Endodermal cell (in vitro differentiated cells): ENCODE results near the gene ATP10B. TPM values are rescaled to one million over a fixed set of nuclear protein-coding genes. Genes with fewer than 3 reads are reported as not detected.

Experiments
- DNase-seq: peaks from one replicate; pipeline ENCODE4 v3.0.0-alpha.2; 2017
- H3K27ac ChIP-seq: 2 replicates; pipeline ENCODE4 v1.5.1; 2013; ENCODE audit warnings: mild to moderate bottlenecking, low read depth, low read length, moderate library complexity
- H3K27me3 ChIP-seq: 2 replicates; pipeline ENCODE4 v1.6.1; 2013; ENCODE audit warnings: mild to moderate bottlenecking, low read length, moderate library complexity; ENCODE audit not compliant: insufficient read depth, control insufficient read depth, poor library complexity, severe bottlenecking
- H3K36me3 ChIP-seq: 2 replicates; pipeline ENCODE4 v1.7.0; 2013; ENCODE audit warnings: mild to moderate bottlenecking, low read length, moderate library complexity; ENCODE audit not compliant: control insufficient read depth, insufficient read depth
- H3K4me1 ChIP-seq: one replicate; pipeline ENCODE4 v1.7.0; 2013; ENCODE audit warnings: low read length; ENCODE audit not compliant: control insufficient read depth, insufficient read depth
- H3K4me3 ChIP-seq: 2 replicates; pipeline ENCODE4 v1.5.1; 2013; ENCODE audit warnings: mild to moderate bottlenecking, low read length, moderate library complexity
- H3K9ac ChIP-seq: 2 replicates; pipeline ENCODE4 v1.6.1; 2013; ENCODE audit warnings: mild to moderate bottlenecking, low read length, moderate library complexity; ENCODE audit not compliant: poor library complexity, severe bottlenecking; ENCODE audit errors: extremely low read depth
- H3K9me3 ChIP-seq: 2 replicates; pipeline ENCODE4 v1.6.1; 2013; ENCODE audit warnings: mild to moderate bottlenecking, low read length, moderate library complexity; ENCODE audit not compliant: control insufficient read depth
- H3K27ac Mint-ChIP-seq: 2 replicates; pipeline ENCODE4 v1.8.0; 2020; ENCODE audit warnings: mixed read lengths
- H3K27me3 Mint-ChIP-seq: 2 replicates; pipeline ENCODE4 v1.8.0; 2021; ENCODE audit warnings: mild to moderate bottlenecking, mixed read lengths; ENCODE audit not compliant: insufficient read depth
- H3K36me3 Mint-ChIP-seq: 2 replicates; pipeline ENCODE4 v1.8.0; 2020; ENCODE audit warnings: low read depth, mixed read lengths
- H3K4me1 Mint-ChIP-seq: 2 replicates; pipeline ENCODE4 v1.8.0; 2020; ENCODE audit warnings: mixed read lengths
- H3K4me3 Mint-ChIP-seq: 2 replicates; pipeline ENCODE4 v1.8.0; 2020; ENCODE audit warnings: mild to moderate bottlenecking, moderate library complexity, mixed read lengths
- H3K9me3 Mint-ChIP-seq: 2 replicates; pipeline ENCODE4 v1.8.0; 2020; ENCODE audit warnings: mild to moderate bottlenecking, mixed read lengths
- WGBS, 2 experiments: methylation state at CpG; one replicate each; pipeline versions ENCODE4 v1.1.5 to v1.1.7; 2013; ENCODE audit warnings: missing lambda C conversion rate in 2 of 2, mixed read lengths in 1 of 2; ENCODE audit not compliant: insufficient coverage in 1 of 2, insufficient read length in 1 of 2; 5-methylcytosine and 5-hydroxymethylcytosine counted together
- total RNA-seq, 2 donors: library from RNA; stranded (reverse); fragmentation: NEBNext Ultra II Directional in 1 of 2; extraction: Animal tissue kit (Norgen Biotek cat#: 25700) in 1 of 2; gene quantifications; 2 replicates in 1 of 2; 3 replicates in 1 of 2; pipeline ENCODE4 v1.2.1, GENCODE V29; 2021
- TF ChIP-seq, protein P1 (sequence below): fragments of 200-600 bp; sonication (generic); conservative IDR thresholded peaks from 2 replicates; pipeline ENCODE4 v1.5.0; 2021; ENCODE audit warnings: antibody characterized with exemption, mild to moderate bottlenecking

Gene ATP10B
- total RNA-seq, 2 donors from 2014 or later, result 0.15 to 0.38 TPM

DNA sequence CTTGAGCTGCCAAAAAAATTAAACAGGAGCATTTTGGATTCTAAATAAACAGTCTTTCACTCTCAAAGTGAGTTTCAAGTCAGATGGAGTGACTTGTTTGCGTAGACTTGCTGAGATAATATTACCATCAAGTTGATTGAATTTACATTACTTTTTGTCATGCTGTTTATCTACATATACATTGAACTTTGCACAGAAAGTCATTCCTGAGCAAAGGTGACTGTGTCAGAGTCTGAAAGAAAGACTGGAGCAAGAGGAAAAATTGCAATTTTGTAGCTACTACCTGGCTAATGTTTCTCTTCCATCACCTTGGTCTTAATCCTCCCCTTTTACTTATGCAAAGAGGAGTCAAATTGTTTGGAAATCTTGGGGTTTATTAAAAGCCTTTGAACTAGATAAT, 251.0 kb downstream of the ATP10B start:
- Mint-ChIP-seq H3K9me3 (peaks cover 4% of the 10 kb centered on the region), H3K27ac (no peak overlapping the region), H3K36me3 (no peaks in the 10 kb centered on the region), H3K4me3 (no peak overlapping the region), H3K27me3 (peaks cover 5% of the 10 kb centered on the region), H3K4me1 (no peaks in the 10 kb centered on the region)
- Histone ChIP-seq H3K9me3 (no peaks in the 10 kb centered on the region), H3K4me1 (no peaks in the 10 kb centered on the region), H3K4me3 (no peak overlapping the region), H3K27ac (no peak overlapping the region), H3K27me3 (no peaks in the 10 kb centered on the region), H3K36me3 (no peaks in the 10 kb centered on the region), H3K9ac (no peak overlapping the region)
- 100% methylated on average over 1 of the region's 1 CpG; no CpG with 5 or more reads in 1 of the 2 experiments for WGBS, 2 experiments
- DNase-seq, result no peak
- TF ChIP-seq, protein P1, sequence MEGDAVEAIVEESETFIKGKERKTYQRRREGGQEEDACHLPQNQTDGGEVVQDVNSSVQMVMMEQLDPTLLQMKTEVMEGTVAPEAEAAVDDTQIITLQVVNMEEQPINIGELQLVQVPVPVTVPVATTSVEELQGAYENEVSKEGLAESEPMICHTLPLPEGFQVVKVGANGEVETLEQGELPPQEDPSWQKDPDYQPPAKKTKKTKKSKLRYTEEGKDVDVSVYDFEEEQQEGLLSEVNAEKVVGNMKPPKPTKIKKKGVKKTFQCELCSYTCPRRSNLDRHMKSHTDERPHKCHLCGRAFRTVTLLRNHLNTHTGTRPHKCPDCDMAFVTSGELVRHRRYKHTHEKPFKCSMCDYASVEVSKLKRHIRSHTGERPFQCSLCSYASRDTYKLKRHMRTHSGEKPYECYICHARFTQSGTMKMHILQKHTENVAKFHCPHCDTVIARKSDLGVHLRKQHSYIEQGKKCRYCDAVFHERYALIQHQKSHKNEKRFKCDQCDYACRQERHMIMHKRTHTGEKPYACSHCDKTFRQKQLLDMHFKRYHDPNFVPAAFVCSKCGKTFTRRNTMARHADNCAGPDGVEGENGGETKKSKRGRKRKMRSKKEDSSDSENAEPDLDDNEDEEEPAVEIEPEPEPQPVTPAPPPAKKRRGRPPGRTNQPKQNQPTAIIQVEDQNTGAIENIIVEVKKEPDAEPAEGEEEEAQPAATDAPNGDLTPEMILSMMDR, result no peak

DNA sequence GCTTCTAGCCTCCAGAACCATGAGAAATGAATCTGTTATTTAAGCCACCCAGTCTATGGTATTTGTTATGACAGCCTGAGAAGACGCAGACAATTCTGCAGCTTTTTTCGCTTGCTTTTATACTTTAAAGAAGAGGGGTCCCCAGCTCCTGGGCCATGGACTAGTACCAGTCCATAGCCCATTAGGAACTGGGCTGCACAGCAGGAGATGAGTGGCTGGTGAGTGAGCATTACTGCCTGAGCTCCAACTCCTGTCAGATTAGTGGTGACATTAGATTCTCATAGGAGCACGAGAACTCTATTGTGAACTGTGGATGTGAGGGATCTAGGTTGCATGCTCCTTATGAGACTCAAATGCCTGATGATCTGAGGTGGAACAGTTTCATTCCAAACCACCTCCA, 278.7 kb downstream of the ATP10B start:
- Histone ChIP-seq H3K4me3 (no peak overlapping the region), H3K36me3 (no peaks in the 10 kb centered on the region), H3K9me3 (no peaks in the 10 kb centered on the region), H3K27ac (no peak overlapping the region), H3K9ac (no peak overlapping the region), H3K4me1 (no peaks in the 10 kb centered on the region), H3K27me3 (no peaks in the 10 kb centered on the region)
- Mint-ChIP-seq H3K27ac (no peak overlapping the region), H3K9me3 (no peaks in the 10 kb centered on the region), H3K4me1 (no peaks in the 10 kb centered on the region), H3K27me3 (no peaks in the 10 kb centered on the region), H3K36me3 (no peaks in the 10 kb centered on the region), H3K4me3 (no peak overlapping the region)
- 95 to 100% methylated on average over 2 to 3 of the region's 3 CpGs for WGBS, 2 experiments
- TF ChIP-seq, protein P1, result no peak
- no peak for DNase-seq

DNA sequence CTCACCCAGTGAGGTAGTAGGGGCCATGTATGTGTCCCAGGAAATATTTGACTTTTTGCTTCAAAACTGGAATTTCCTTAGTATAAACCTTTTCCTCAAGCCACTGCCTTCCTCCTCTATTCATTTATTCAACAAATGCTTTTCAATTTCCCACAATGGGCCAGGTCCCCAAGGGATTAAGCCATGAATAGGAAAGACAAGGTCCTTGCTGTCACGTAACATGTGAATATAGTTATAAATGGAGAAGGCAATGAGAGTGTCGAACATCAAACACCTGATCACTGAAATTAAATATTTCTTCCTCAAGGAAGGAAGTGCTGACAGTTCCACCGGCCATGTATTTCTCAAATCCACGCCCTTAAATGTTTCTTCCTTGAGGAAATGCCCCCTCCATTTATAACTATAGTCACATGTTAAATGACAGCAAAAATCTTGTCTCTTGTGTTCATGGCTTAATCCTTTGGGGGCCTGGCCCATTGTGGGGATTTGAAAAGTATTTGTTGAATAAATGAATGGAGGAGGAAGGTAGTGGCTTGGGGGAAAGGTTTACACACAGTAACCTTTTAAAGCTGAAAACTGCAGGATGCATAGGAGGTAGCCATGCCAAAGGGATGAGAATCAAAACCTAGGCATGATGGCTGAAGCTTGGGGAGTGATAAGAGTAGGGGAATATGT, 284.8 kb downstream of the ATP10B start:
- Mint-ChIP-seq H3K36me3 (no peaks in the 10 kb centered on the region), H3K9me3 (no peaks in the 10 kb centered on the region), H3K27me3 (peaks cover 2% of the 10 kb centered on the region), H3K27ac (no peak overlapping the region), H3K4me1 (no peaks in the 10 kb centered on the region), H3K4me3 (no peak overlapping the region)
- no peaks in the 10 kb centered on the region for H3K27me3 ChIP-seq
- TF ChIP-seq, protein P1, result no peak
- no peaks in the 10 kb centered on the region for H3K9me3 ChIP-seq
- WGBS, 2 experiments, result 98 to 100% methylated on average over 1 to 4 of the region's 4 CpGs
- no peak overlapping the region for H3K4me3 ChIP-seq
- no peak overlapping the region for H3K27ac ChIP-seq
- no peaks in the 10 kb centered on the region for H3K4me1 ChIP-seq
- no peak overlapping the region for H3K9ac ChIP-seq
- no peaks in the 10 kb centered on the region for H3K36me3 ChIP-seq
- no peak for DNase-seq
